SK-N-SH treated with all-trans-retinoic acid at 6 μM for 48 hours (cell line): ENCODE measurements around the gene XPO6.
"Not testable (repeated sequence)": the region's sequence is repeated elsewhere in the genome, so short reads cannot be mapped to it uniquely, and the experiment has no call there.

ENCODE experiments used
- ATAC-seq: fragments of 200-7000 bp; cut with Tn5 transposase; 3 replicates; pipeline ENCODE4 v1.9.1; 2020; ENCODE audit warnings: mild to moderate bottlenecking, moderate library complexity
- ARNTL ChIP-seq: fragments of 450-650 bp; formaldehyde crosslinking; IDR thresholded peaks from 2 replicates; pipeline ENCODE4 v1.5.0; 2020; ENCODE audit warnings: low read depth, mild to moderate bottlenecking, moderate library complexity, borderline replicate concordance
- BACH2 ChIP-seq: fragments of 250-450 bp; sonication (Bioruptor Pico); IDR thresholded peaks from 2 replicates; pipeline ENCODE4 v1.9.0; 2021; ENCODE audit warnings: mild to moderate bottlenecking, borderline replicate concordance
- CREB5 ChIP-seq: fragments of 250-450 bp; sonication (Bioruptor Pico); IDR thresholded peaks from 2 replicates; pipeline ENCODE4 v1.5.1; 2020; ENCODE audit warnings: low read depth, mild to moderate bottlenecking, moderate library complexity
- CSDC2 ChIP-seq: fragments of 250-450 bp; sonication (Bioruptor Pico); IDR thresholded peaks from 2 replicates; pipeline ENCODE4 v1.5.0; 2020; ENCODE audit warnings: mild to moderate bottlenecking, moderate library complexity
- CSRNP3 ChIP-seq: fragments of 250-450 bp; sonication (Bioruptor Pico); IDR thresholded peaks from 2 replicates; pipeline ENCODE4 v1.5.1; 2021; ENCODE audit warnings: mild to moderate bottlenecking, moderate library complexity
- ESRRG ChIP-seq: fragments of 250-450 bp; sonication (Bioruptor Pico); IDR thresholded peaks from 2 replicates; pipeline ENCODE4 v1.6.1; 2021; ENCODE audit warnings: mild to moderate bottlenecking
- GLIS3 ChIP-seq: fragments of 250-450 bp; sonication (Bioruptor Pico); IDR thresholded peaks from 2 replicates; pipeline ENCODE4 v1.5.0; 2020; ENCODE audit warnings: mild to moderate bottlenecking, moderate library complexity
- ISL1 ChIP-seq: fragments of 250-450 bp; sonication (Bioruptor Pico); IDR thresholded peaks from 2 replicates; pipeline ENCODE4 v2.1.2; 2022; ENCODE audit warnings: mild to moderate bottlenecking, moderate library complexity
- OSR1 ChIP-seq: fragments of 250-450 bp; sonication (Bioruptor Pico); IDR thresholded peaks from 2 replicates; pipeline ENCODE4 v1.8.0; 2022; ENCODE audit warnings: moderate library complexity, mild to moderate bottlenecking, inconsistent platforms
- PATZ1 ChIP-seq: fragments of 250-450 bp; sonication (Bioruptor Pico); IDR thresholded peaks from 2 replicates; pipeline ENCODE4 v1.8.0; 2020; ENCODE audit warnings: mild to moderate bottlenecking, moderate library complexity, borderline replicate concordance
- PPARA ChIP-seq: fragments of 250-450 bp; sonication (Bioruptor Pico); IDR thresholded peaks from 2 replicates; pipeline ENCODE4 v1.5.0; 2020; ENCODE audit warnings: mild to moderate bottlenecking, borderline replicate concordance
- RARB ChIP-seq: fragments of 250-450 bp; sonication (Bioruptor Pico); IDR thresholded peaks from 2 replicates; pipeline ENCODE4 v1.8.0; 2021; ENCODE audit warnings: mild to moderate bottlenecking, moderate library complexity
- TCF4 ChIP-seq: fragments of 250-450 bp; sonication (Bioruptor Pico); IDR thresholded peaks from 2 replicates; pipeline ENCODE4 v1.8.0; 2021; ENCODE audit warnings: mild to moderate bottlenecking, moderate library complexity, borderline replicate concordance
- TOX ChIP-seq: fragments of 250-450 bp; sonication (Bioruptor Pico); IDR thresholded peaks from 2 replicates; pipeline ENCODE4 v1.8.0; 2021; ENCODE audit warnings: mild to moderate bottlenecking, moderate library complexity, borderline replicate concordance
- TSHZ2 ChIP-seq: fragments of 250-450 bp; sonication (Bioruptor Pico); IDR thresholded peaks from 2 replicates; pipeline ENCODE4 v1.5.0; 2020; ENCODE audit warnings: mild to moderate bottlenecking, moderate library complexity
- ZC3H10 ChIP-seq: fragments of 250-450 bp; sonication (Bioruptor Pico); IDR thresholded peaks from 2 replicates; pipeline ENCODE4 v1.5.1; 2021; ENCODE audit warnings: mild to moderate bottlenecking, moderate library complexity
- ZFP3 ChIP-seq: fragments of 250-450 bp; sonication (Bioruptor Pico); IDR thresholded peaks from 2 replicates; pipeline ENCODE4 v1.5.0; 2020; ENCODE audit warnings: mild to moderate bottlenecking, moderate library complexity
- ZNF565 ChIP-seq: fragments of 450-650 bp; formaldehyde crosslinking; conservative IDR thresholded peaks from 2 replicates; pipeline ENCODE4 v1.5.0; 2020; ENCODE audit warnings: low read depth, mild to moderate bottlenecking, moderate library complexity
- ZNF70 ChIP-seq: fragments of 450-650 bp; formaldehyde crosslinking; IDR thresholded peaks from 2 replicates; pipeline ENCODE4 v1.5.0; 2020; ENCODE audit warnings: mild to moderate bottlenecking, moderate library complexity
- ZNF8 ChIP-seq: fragments of 450-650 bp; formaldehyde crosslinking; IDR thresholded peaks from 2 replicates; pipeline ENCODE4 v1.5.0; 2020; ENCODE audit warnings: mild to moderate bottlenecking, moderate library complexity

Gene XPO6

GRCh38 chr16:28237754-28238357 lies 26.1 kb upstream of the XPO6 start:
- TF ChIP-seq TCF4 (CRISPR knock-in tag) (no peak), CREB5 (CRISPR knock-in tag) (no peak), OSR1 (CRISPR knock-in tag) (no peak), ZNF565 (CRISPR knock-in tag) (no peak), TOX (no peak), TSHZ2 (CRISPR knock-in tag) (no peak)
- TF ChIP-seq, all 23 proteins: peak for 0
- ATAC-seq, result no peak

- TF ChIP-seq CSDC2, result no peak
- TF ChIP-seq ISL1 (CRISPR knock-in tag), result no peak
- TF ChIP-seq OSR1 (CRISPR knock-in tag), result no peak
- no peak for TF ChIP-seq ZFP3 (CRISPR knock-in tag)
- no peak for TF ChIP-seq CSRNP3 (CRISPR knock-in tag)
- TF ChIP-seq ZNF8 (CRISPR knock-in tag), result no peak
- no peak for TF ChIP-seq TSHZ2 (CRISPR knock-in tag)
- TF ChIP-seq BACH2 (CRISPR knock-in tag), result no peak
- no peak for TF ChIP-seq TOX
- no peak for TF ChIP-seq ZNF70 (CRISPR knock-in tag)
- TF ChIP-seq, all 23 proteins: peak for 0
- no peak for ATAC-seq
Observed at GRCh38 chr16:28231763-28232162, 20.0 kb upstream of the XPO6 start.

- ATAC-seq, result not testable (repeated sequence)
Observed at GRCh38 chr16:28223909-28224308, 12.1 kb upstream of the XPO6 start.

GRCh38 chr16:28219777-28220176 lies 8.0 kb upstream of the XPO6 start:
- not testable (repeated sequence) for ATAC-seq

- TF ChIP-seq TCF4 (CRISPR knock-in tag) (no peak), ZC3H10 (CRISPR knock-in tag) (no peak), ZNF8 (CRISPR knock-in tag) (no peak), RARB (no peak), GLIS3 (CRISPR knock-in tag) (no peak), ZFP3 (CRISPR knock-in tag) (no peak), OSR1 (CRISPR knock-in tag) (no peak)
- no peak for ATAC-seq
Observed at GRCh38 chr16:28219282-28219681, 7.5 kb upstream of the XPO6 start.

GRCh38 chr16:28218109-28218508 lies 6.3 kb upstream of the XPO6 start:
- ATAC-seq, result peak; percentile 93
- TF ChIP-seq ARNTL, result no peak
- TF ChIP-seq RARB, result no peak
- TF ChIP-seq CSDC2, result no peak
- TF ChIP-seq CREB5 (CRISPR knock-in tag), result no peak
- TF ChIP-seq BACH2 (CRISPR knock-in tag), result no peak
- no peak for TF ChIP-seq PATZ1 (CRISPR knock-in tag)
- TF ChIP-seq ISL1 (CRISPR knock-in tag), result no peak
- no peak for TF ChIP-seq PPARA (CRISPR knock-in tag)
- no peak for TF ChIP-seq TOX
- TF ChIP-seq GLIS3 (CRISPR knock-in tag), result no peak
- TF ChIP-seq ESRRG (CRISPR knock-in tag), result no peak
- TF ChIP-seq TCF4 (CRISPR knock-in tag), result no peak
- TF ChIP-seq ZC3H10 (CRISPR knock-in tag), result no peak
